GM19238 (cell line): ENCODE results near the gene KCNG3.

ENCODE experiments used
- DNase-seq: peaks from one replicate; pipeline ENCODE4 v3.0.0; 2011; ENCODE audit warnings: low spot score; ENCODE audit not compliant: insufficient read length

KCNG3 gene

GRCh38 chr2:42486145-42486906 is 7.5 kb downstream of the KCNG3 start:
- DNase-seq = no peak

GRCh38 chr2:42480402-42480801 is 13.4 kb downstream of the KCNG3 start:
- DNase-seq = no peak

GRCh38 chr2:42474765-42475454 is 18.9 kb downstream of the KCNG3 start:
- DNase-seq = no peak

- DNase-seq = no peak
Observed at GRCh38 chr2:42470706-42471105, 23.1 kb downstream of the KCNG3 start.

- DNase-seq = no peak
Observed at GRCh38 chr2:42464631-42465030, 29.2 kb downstream of the KCNG3 start.

DNA sequence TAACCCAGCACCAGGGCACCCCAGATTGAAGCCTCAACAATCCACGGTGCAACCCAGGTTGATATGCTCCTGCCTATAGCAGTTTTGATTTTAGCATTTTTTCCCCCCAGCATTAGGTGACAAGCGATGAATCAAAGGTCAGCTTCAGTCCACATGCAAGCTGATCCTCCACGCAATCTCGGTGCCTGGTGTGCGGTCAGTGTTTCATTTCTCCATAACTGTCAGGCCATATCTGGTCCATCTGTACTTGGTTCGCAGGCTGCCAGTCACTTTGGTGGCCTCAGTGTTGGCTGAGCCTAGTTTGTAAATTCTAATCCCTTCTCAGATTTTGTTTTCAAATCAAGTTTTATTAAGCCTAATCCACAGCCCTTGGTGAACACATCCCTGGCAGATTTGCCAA is 30.2 kb downstream of the KCNG3 start:
- no peak for DNase-seq

GRCh38 chr2:42459296-42459695 is 34.5 kb downstream of the KCNG3 start:
- no peak for DNase-seq

- DNase-seq = no peak
Observed at GRCh38 chr2:42458396-42458795, 35.4 kb downstream of the KCNG3 start.

- DNase-seq = no peak
Observed at GRCh38 chr2:42457011-42457410, 36.8 kb downstream of the KCNG3 start.

DNA sequence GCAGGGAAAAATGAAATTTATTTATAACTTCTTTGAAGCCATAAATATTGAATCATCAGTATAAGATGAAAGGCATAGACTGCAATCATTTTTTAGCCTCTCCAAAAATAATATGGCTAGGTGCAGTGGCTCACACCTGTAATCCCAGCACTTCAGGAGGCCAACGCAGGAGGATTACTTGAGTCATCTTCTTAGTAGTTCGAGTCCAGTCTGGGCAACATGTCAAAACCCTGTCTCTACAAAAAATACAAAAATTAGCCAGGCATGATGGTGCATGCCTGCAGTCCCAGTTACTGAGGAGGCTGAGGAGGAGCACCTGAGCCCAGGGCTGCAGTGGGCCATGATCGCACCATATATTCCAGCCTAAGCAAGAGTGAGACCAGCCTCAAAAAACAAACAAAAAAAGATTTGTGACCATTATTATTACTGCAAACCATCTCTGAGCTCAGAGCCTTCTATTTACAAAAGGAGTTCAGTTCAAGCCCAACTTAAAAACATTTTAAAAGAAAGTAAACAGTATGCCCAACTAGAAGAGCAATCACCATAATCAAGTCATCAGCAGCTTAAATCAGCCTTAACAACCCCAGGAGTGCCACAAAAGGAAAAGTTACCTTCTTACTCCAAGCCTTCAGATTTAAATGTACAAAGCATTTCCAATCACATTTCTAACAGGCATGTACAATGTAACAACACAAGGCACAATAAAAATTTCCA is 37.5 kb downstream of the KCNG3 start:
- DNase-seq = no peak

- no peak for DNase-seq
Observed at GRCh38 chr2:42452545-42452944, 41.2 kb downstream of the KCNG3 start.

GRCh38 chr2:42450136-42450535 is 43.6 kb downstream of the KCNG3 start:
- DNase-seq = no peak

DNA sequence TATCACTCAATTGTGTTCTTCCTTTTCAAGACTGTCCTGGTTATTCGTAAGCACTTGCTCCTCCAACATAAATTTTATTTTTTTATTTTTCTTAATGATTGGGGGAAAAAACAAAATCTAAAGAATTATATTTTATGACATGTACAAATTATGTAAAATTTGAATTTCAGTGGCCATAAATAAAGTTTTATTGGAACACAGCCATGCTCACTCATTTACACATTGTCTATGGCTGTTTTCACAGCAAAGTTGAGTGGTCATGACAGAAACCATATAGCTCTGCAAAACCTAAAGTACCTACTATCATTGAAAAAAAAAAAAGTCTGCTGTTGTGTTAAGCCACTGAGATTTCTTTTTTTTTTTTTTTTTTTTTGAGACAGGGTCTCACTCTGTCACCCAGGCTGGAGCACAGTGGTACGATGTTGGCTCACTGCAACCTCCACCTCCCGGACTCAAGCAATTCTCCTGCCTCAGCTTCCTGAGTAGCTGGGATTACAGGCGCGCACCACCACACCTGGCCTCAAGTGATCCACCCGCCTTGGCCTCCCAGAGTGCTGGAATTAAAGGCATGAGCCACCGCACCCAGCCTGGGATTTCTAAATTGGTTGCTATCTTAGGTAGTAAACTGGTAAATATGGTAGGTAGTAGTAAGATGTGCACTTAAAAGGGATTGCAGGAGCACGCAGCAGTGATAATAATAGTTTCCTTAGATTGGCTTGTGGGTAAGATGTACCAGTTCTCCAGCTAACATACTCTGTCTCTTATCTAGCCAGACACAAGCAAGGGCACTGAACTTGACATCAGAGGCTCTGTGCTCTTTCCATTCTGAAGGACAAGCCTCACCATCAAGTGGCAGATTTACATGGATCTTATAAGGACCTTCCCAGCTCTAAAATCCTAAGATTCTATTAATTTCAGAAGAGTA is 44.4 kb downstream of the KCNG3 start:
- no peak for DNase-seq

GRCh38 chr2:42448163-42448562 is 45.6 kb downstream of the KCNG3 start:
- no peak for DNase-seq

- no peak for DNase-seq
Observed at GRCh38 chr2:42446503-42447271, 47.1 kb downstream of the KCNG3 start.

DNA sequence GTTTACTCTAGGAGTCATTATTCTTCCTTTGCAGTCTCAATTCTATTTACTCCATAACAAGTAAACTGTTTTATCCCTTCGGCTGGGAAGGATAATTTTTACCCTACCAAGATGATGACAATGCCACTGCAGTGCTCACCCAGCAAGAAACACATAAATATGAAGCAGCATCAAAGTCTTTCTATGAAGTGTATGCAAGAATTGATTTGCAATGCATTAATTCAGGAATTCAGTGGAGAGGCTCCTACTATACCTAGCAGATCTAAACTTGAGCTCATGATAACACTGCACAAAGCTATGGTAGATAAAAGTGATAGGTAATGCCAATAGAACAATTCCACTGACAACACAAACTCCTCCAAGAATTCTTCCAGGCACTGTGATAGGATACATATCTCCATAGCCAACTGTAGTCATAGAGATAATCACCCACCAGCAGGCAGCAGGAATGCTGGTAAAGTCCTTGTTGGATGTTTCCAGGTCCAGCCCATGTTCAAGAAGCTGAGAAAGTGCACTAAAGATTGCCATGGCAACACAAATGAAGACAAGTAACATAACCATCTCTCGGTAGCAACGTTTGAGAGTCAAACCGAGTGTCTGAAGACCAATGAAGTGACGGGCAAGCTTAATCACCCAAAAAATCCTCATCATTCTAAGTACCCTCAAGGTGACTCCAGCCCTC is 49.9 kb downstream of the KCNG3 start:
- no peak for DNase-seq

DNA sequence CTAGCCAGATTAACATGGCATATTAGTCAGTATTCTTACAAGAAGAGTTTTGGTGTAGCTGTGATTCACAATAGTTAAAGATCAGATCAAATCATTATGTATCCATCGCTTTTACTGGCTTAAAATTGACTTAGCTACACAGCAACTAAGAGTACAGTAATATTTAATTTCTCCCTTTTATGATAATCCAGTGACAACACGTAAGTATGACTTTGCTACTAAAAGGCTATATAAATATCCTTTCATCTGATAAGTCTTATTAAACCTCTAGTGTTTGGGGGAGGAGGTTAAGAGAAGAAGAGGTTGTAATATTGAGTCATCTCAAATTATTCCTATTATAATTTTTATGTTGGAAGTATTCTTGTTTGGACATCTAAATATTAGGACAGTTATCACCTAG is 51.0 kb downstream of the KCNG3 start:
- no peak for DNase-seq

GRCh38 chr2:42438685-42439084 is 55.1 kb downstream of the KCNG3 start:
- no peak for DNase-seq

GRCh38 chr2:42436370-42436769 is 57.4 kb downstream of the KCNG3 start:
- DNase-seq = no peak

DNA sequence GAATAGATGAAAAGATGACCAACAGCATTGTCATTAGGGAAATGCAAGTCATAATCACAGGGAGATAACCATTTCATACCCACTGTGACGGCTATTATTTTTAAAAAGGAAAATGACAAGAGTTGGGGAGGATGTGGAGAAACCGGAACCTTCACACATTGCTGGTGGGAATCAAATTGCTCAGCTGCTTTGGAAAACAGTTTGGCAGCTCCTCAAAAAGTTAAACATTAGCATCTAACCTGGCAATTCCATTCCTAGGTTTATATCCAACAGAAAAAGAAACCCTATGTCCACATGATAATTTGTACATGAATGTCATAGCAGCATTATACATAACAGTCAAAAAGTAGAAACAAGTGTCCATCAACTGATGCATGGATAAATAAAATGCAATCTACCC is 58.2 kb downstream of the KCNG3 start:
- no peak for DNase-seq
